Measurements from ENCODE around the gene STK39.

STK39 gene

GRCh38 chr2:167960089-167960747 is 287.2 kb downstream of the STK39 start:
- no peak for DNase-seq (ENCODE audit: low read depth, low spot score)

GRCh38 chr2:167957662-167958061 is 289.7 kb downstream of the STK39 start:
- no peak for DNase-seq (ENCODE audit: low read depth, low spot score)

- DNase-seq (ENCODE audit: low read depth, low spot score) = no peak
These were observed 292.0 kb downstream of the STK39 start for GRCh38 chr2:167955264-167955906.

- DNase-seq (ENCODE audit: low read depth, low spot score) = no peak
These were observed 292.9 kb downstream of the STK39 start for GRCh38 chr2:167954495-167954894.

- no peak for DNase-seq (ENCODE audit: low read depth, low spot score)
These were observed 293.6 kb downstream of the STK39 start for GRCh38 chr2:167953776-167954175.

- no peak for DNase-seq (ENCODE audit: low read depth, low spot score)
These were observed 296.8 kb downstream of the STK39 start for GRCh38 chr2:167950571-167950970.

- DNase-seq (ENCODE audit: low read depth, low spot score) = peak; percentile 85
These were observed 301.0 kb downstream of the STK39 start for GRCh38 chr2:167946441-167946841.

- DNase-seq (ENCODE audit: low read depth, low spot score) = peak; percentile 25
These were observed 301.6 kb downstream of the STK39 start for GRCh38 chr2:167945660-167946368.

- no peak for DNase-seq (ENCODE audit: low read depth, low spot score)
These were observed 302.4 kb downstream of the STK39 start for GRCh38 chr2:167944825-167945659.

GRCh38 chr2:167943897-167944296 is 303.5 kb downstream of the STK39 start:
- DNase-seq (ENCODE audit: low read depth, low spot score) = no peak

- DNase-seq (ENCODE audit: low read depth, low spot score) = no peak
These were observed 304.0 kb downstream of the STK39 start for GRCh38 chr2:167943368-167943767.

- no peak for DNase-seq (ENCODE audit: low read depth, low spot score)
These were observed 304.9 kb downstream of the STK39 start for GRCh38 chr2:167942366-167943081.

GRCh38 chr2:167941604-167942003 is 305.8 kb downstream of the STK39 start:
- no peak for DNase-seq (ENCODE audit: low read depth, low spot score)

- DNase-seq (ENCODE audit: low read depth, low spot score) = no peak
These were observed 306.5 kb downstream of the STK39 start for GRCh38 chr2:167940734-167941507.

GRCh38 chr2:167940346-167940725 is 307.1 kb downstream of the STK39 start:
- DNase-seq (ENCODE audit: low read depth, low spot score) = no peak

- no peak for DNase-seq (ENCODE audit: low read depth, low spot score)
These were observed 307.7 kb downstream of the STK39 start for GRCh38 chr2:167939514-167940345.

- no peak for DNase-seq (ENCODE audit: low read depth, low spot score)
These were observed 310.0 kb downstream of the STK39 start for GRCh38 chr2:167937403-167937802.

- no peak for DNase-seq (ENCODE audit: low read depth, low spot score)
These were observed 311.6 kb downstream of the STK39 start for GRCh38 chr2:167935803-167936110.

GRCh38 chr2:167933097-167933814 is 314.1 kb downstream of the STK39 start:
- no peak for DNase-seq (ENCODE audit: low read depth, low spot score)
